HCT116 (cell line): Measurements from ENCODE around the gene RHOT1. TPM values are rescaled to one million over a fixed set of nuclear protein-coding genes. Genes with fewer than 3 reads are reported as not detected.

Experiments
- ATAC-seq: fragments of 200-7000 bp; cut with Tn5 transposase; 2 replicates; pipeline ENCODE4 v1.9.1; 2020; ENCODE audit warnings: mild to moderate bottlenecking, moderate library complexity
- BruUV-seq: library from RNA; stranded (reverse); fragments of 400-500 nt; replicated peaks from 2 replicates; lab custom pipeline; 2021; lab: Mats Ljungman, UMichigan
- CTCF ChIA-PET: fragments of 300-600 bp; sonication (Branson Sonifier 250); formaldehyde crosslinking; loops from one replicate; lab custom pipeline; 2021; ENCODE audit warnings: antibody characterized with exemption; lab: Charles Lee
- POLR2A ChIA-PET: fragments of 300-600, 350-600 bp; sonication (Branson Sonifier 250); formaldehyde crosslinking; loops from one replicate; lab custom pipeline; 2021; ENCODE audit warnings: antibody characterized with exemption; lab: Charles Lee
- RAD21 ChIA-PET, 2 experiments: fragments of 300-600 bp; sonication (Branson Sonifier 250); formaldehyde crosslinking; loops; one replicate each; lab custom pipeline; 2023; ENCODE audit warnings: low total read pairs in 2 of 2; ENCODE audit not compliant: uncharacterized antibody in 2 of 2, unreplicated experiment in 2 of 2, low non-redundant PET in 1 of 2; lab: Charles Lee
- DNase-seq: peaks from one replicate; pipeline ENCODE4 v3.0.0-alpha.2; 2010; ENCODE audit warnings: low read depth, low spot score
- H2AFZ ChIP-seq: fragments of 200-600 bp; shearing (Covaris generic), sonication (generic); 2 replicates; pipeline ENCODE4 v1.6.1; 2017; ENCODE audit warnings: low read depth, mixed run types, mixed read lengths, antibody characterized with exemption, low read length; ENCODE audit not compliant: poor library complexity, severe bottlenecking
- H3K27ac ChIP-seq: 2 replicates; pipeline ENCODE4 v1.5.1; 2012; ENCODE audit warnings: low read depth, low read length
- H3K27me3 ChIP-seq: fragments of 200-600 bp; sonication (generic); 2 replicates; pipeline ENCODE4 v1.6.1; 2016; ENCODE audit warnings: mixed run types, low read length, mixed read lengths; ENCODE audit not compliant: insufficient read depth
- H3K36me3 ChIP-seq, 2 experiments: fragments of 200-500 bp in 1 of 2; fragments of 200-600 bp in 1 of 2; sonication (Bioruptor generic) in 1 of 2; sonication (generic) in 1 of 2; 2 replicates each; pipeline versions ENCODE4 v1.5.1 to v1.6.1; 2014 to 2016; ENCODE audit warnings: low read length in 2 of 2, inconsistent platforms in 1 of 2, mixed read lengths in 1 of 2, mixed run types in 1 of 2; ENCODE audit not compliant: insufficient read depth in 2 of 2, control insufficient read depth in 1 of 2
- H3K4me1 ChIP-seq, 2 experiments: fragments of 200-600 bp in 1 of 2; sonication (generic) in 1 of 2; 2 replicates each; pipeline versions ENCODE4 v1.5.1 to v1.6.1; 2012 to 2017; ENCODE audit warnings: low read length in 2 of 2, inconsistent platforms in 1 of 2, mild to moderate bottlenecking in 1 of 2, mixed read lengths in 1 of 2, mixed run types in 1 of 2, moderate library complexity in 1 of 2; ENCODE audit not compliant: insufficient read depth in 2 of 2, control insufficient read depth in 1 of 2
- H3K4me2 ChIP-seq: fragments of 200-600 bp; sonication (generic); 2 replicates; pipeline ENCODE4 v1.6.1; 2017; ENCODE audit warnings: mixed run types, low read length, mixed read lengths
- H3K4me3 ChIP-seq, 2 experiments: fragments of 200-600 bp in 1 of 2; sonication (generic) in 1 of 2; replicated peaks in 1 of 2; 2 replicates each; pipeline ENCODE4 v1.5.1; 2011 to 2016; ENCODE audit warnings: low read length in 2 of 2, control low read depth in 1 of 2, low read depth in 1 of 2, mild to moderate bottlenecking in 1 of 2, mixed read lengths in 1 of 2, mixed run types in 1 of 2
- H3K79me2 ChIP-seq: fragments of 200-600 bp; sonication (generic); 2 replicates; pipeline ENCODE4 v1.6.1; 2017; ENCODE audit warnings: mild to moderate bottlenecking, mixed run types, low read length, moderate library complexity, mixed read lengths; ENCODE audit not compliant: insufficient read depth
- H3K9ac ChIP-seq: fragments of 200-600 bp; sonication (generic); 2 replicates; pipeline ENCODE4 v1.6.1; 2016; ENCODE audit warnings: low read length, mixed read lengths
- H3K9me2 ChIP-seq: fragments of 200-600 bp; sonication (generic), shearing (Covaris generic); 2 replicates; pipeline ENCODE4 v1.6.1; 2017; ENCODE audit warnings: mixed run types, mild to moderate bottlenecking, moderate library complexity; ENCODE audit not compliant: insufficient read depth
- H3K9me3 ChIP-seq, 2 experiments: fragments of 200-500 bp in 1 of 2; fragments of 200-600 bp in 1 of 2; sonication (Bioruptor generic) in 1 of 2; sonication (generic) in 1 of 2; 2 replicates each; pipeline ENCODE4 v1.6.1; 2014 to 2017; ENCODE audit warnings: low read length in 2 of 2, mixed read lengths in 2 of 2, inconsistent platforms in 1 of 2, low read depth in 1 of 2, mild to moderate bottlenecking in 1 of 2, mixed run types in 1 of 2, moderate library complexity in 1 of 2; ENCODE audit not compliant: control insufficient read depth in 1 of 2, insufficient read depth in 1 of 2
- H4K20me1 ChIP-seq: fragments of 200-600 bp; sonication (generic), shearing (Covaris generic); 2 replicates; pipeline ENCODE4 v1.6.1; 2017; ENCODE audit warnings: mixed run types, mild to moderate bottlenecking, moderate library complexity; ENCODE audit not compliant: insufficient read depth
- CBX3 ChIP-seq: IDR thresholded peaks from 2 replicates; pipeline ENCODE4 v1.6.1; 2012; ENCODE audit warnings: low read depth
- CEBPB ChIP-seq: IDR thresholded peaks from 2 replicates; pipeline ENCODE4 v1.6.1; 2012; ENCODE audit warnings: low read depth
- EGR1 ChIP-seq: IDR thresholded peaks from 2 replicates; pipeline ENCODE4 v1.6.1; 2012; ENCODE audit warnings: low read depth
- EZH2phosphoT487 ChIP-seq: fragments of 200-600 bp; IDR thresholded peaks from 2 replicates; pipeline ENCODE4 v1.6.1; 2018; ENCODE audit warnings: antibody characterized with exemption, borderline replicate concordance
- FOSL1 ChIP-seq: IDR thresholded peaks from 2 replicates; pipeline ENCODE4 v1.6.1; 2012; ENCODE audit warnings: low read depth
- POLR2A ChIP-seq: IDR thresholded peaks from 2 replicates; pipeline ENCODE4 v1.7.0; 2011; ENCODE audit warnings: borderline replicate concordance; ENCODE audit not compliant: insufficient read depth, insufficient read length; ENCODE audit errors: extremely low read depth
- RAD21 ChIP-seq: IDR thresholded peaks from 2 replicates; pipeline ENCODE4 v1.6.1; 2012; ENCODE audit warnings: low read depth, mild to moderate bottlenecking
- SRF ChIP-seq: IDR thresholded peaks from 2 replicates; pipeline ENCODE4 v1.6.1; 2012; ENCODE audit warnings: low read depth
- TCF7L2 ChIP-seq: IDR thresholded peaks from 2 replicates; pipeline ENCODE4 v1.7.0; 2011; ENCODE audit warnings: borderline replicate concordance, inconsistent platforms; ENCODE audit not compliant: insufficient read depth, insufficient read length; ENCODE audit errors: extremely low read depth
- ZFX ChIP-seq: fragments of 450-650 bp; IDR thresholded peaks from 2 replicates; pipeline ENCODE4 v1.6.1; 2017
- intact Hi-C: fragments of 100-400 bp; cut with micrococcal nuclease; formaldehyde crosslinking; loops from 2 replicates; pipeline ENCODE4 v1.10.0; 2022
- total RNA-seq: library from RNA; stranded (reverse); gene quantifications from one replicate; pipeline ENCODE4 v1.2.1, GENCODE V29; 2021; ENCODE audit not compliant: unreplicated experiment
- TF ChIP-seq, protein P1 (sequence below): IDR thresholded peaks from 2 replicates; pipeline ENCODE4 v1.6.1; 2011; ENCODE audit warnings: mild to moderate bottlenecking, low read length, moderate library complexity; ENCODE audit not compliant: insufficient replicate concordance; ENCODE audit errors: extremely low read depth
- TF ChIP-seq, protein P2 (sequence below): IDR thresholded peaks from 2 replicates; pipeline ENCODE4 v1.6.1; 2012
- TF ChIP-seq, protein P3 (sequence below): IDR thresholded peaks from 2 replicates; pipeline ENCODE4 v1.6.1; 2012; ENCODE audit warnings: low read depth
- TF ChIP-seq, protein P4 (sequence below): IDR thresholded peaks from 2 replicates; pipeline ENCODE4 v1.6.1; 2012

RHOT1 gene
- total RNA-seq, 1 experiment from 2014 or later: 33.3 TPM

DNA sequence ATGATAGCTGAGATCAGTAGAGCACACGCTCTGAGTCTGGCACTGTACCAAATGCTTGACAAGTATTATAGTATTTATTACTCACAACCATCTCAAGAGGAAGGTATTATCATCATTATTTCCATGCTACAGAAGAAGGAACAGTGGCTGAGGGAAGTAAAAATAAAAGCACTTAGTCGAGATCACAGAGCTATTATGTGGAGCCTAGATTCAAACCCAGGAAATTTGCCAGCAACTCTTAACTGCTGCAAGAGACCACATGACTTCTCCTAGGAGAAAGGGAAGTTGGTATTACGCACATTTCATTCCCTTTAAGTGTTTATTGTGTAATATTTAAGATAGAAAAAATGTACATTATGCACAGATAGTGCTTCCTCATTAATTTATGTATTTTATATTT, 1.0 kb upstream of the RHOT1 start:
- Histone ChIP-seq H3K27ac (peak overlapping the region; percentile 92; the same call in 1 of the 2 replicates), H3K27me3 (no peaks in the 10 kb centered on the region), H3K79me2 (peaks cover 36% of the 10 kb centered on the region)
- no TSS peak for BruUV-seq
- intact Hi-C loops: no loop called here
- no peak for ATAC-seq
- POLR2A ChIA-PET: no interaction called here
- TF ChIP-seq, protein P1, sequence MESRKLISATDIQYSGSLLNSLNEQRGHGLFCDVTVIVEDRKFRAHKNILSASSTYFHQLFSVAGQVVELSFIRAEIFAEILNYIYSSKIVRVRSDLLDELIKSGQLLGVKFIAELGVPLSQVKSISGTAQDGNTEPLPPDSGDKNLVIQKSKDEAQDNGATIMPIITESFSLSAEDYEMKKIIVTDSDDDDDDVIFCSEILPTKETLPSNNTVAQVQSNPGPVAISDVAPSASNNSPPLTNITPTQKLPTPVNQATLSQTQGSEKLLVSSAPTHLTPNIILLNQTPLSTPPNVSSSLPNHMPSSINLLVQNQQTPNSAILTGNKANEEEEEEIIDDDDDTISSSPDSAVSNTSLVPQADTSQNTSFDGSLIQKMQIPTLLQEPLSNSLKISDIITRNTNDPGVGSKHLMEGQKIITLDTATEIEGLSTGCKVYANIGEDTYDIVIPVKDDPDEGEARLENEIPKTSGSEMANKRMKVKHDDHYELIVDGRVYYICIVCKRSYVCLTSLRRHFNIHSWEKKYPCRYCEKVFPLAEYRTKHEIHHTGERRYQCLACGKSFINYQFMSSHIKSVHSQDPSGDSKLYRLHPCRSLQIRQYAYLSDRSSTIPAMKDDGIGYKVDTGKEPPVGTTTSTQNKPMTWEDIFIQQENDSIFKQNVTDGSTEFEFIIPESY: no peak
- no peak for TF ChIP-seq FOSL1
- TF ChIP-seq RAD21: no peak
- no peak for TF ChIP-seq EGR1
- TF ChIP-seq, protein P2, sequence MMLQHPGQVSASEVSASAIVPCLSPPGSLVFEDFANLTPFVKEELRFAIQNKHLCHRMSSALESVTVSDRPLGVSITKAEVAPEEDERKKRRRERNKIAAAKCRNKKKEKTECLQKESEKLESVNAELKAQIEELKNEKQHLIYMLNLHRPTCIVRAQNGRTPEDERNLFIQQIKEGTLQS: no peak
- TF ChIP-seq, all 23 proteins: peak for 0
- Histone ChIP-seq H3K36me3 (peaks cover 0 to 3% of the 10 kb centered on the region in 2 experiments; a peak in 1 of 4 replicates), H4K20me1 (no peaks in the 10 kb centered on the region), H3K4me3 (peak overlapping the region in 1 of 2 experiments; percentile 88; a peak in 2 of 4 replicates), H3K4me2 (peak overlapping the region; percentile 93), H3K9me3 (no peaks in the 10 kb centered on the region), H3K9ac (peak overlapping the region; percentile 59; the same call in 1 of the 2 replicates), H2AFZ (peak overlapping the region; percentile 96), H3K4me1 (peaks cover 12 to 19% of the 10 kb centered on the region in 2 experiments; a peak in 3 of 4 replicates), H3K9me2 (no peaks in the 10 kb centered on the region)
- ChIA-PET RAD21 (no interaction called here), CTCF (interaction anchor here (1.0 to 1.6 kb wide), 2 partner anchors 12 kb away, joined by 3 to 8 read pairs; no protein-coding TSS in a partner anchor)
- no peak for DNase-seq

DNA sequence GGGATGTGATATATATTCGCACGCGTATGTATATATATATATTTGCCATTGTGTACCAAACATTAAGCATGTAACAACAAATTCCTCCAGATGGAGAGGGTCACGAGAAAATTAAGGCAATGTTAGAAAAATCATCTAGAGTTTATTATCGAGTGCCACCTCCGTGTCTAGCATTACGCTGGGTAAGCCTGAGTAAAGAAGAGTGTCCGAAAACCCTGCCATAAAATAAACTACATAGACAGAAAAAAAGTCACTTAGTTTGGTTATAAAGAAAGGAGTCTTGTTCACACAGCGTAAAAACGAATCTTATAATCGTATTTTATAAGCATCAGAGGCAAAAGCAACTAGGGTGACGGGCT, 644 bp upstream of the RHOT1 start:
- ChIA-PET POLR2A (no interaction called here), RAD21 (no interaction called here), CTCF (interaction anchor here (1.0 to 1.6 kb wide), 2 partner anchors 12 to 13 kb away, joined by 3 to 8 read pairs; no protein-coding TSS in a partner anchor)
- no peak for DNase-seq
- peak overlapping the region; percentile 96 for H2AFZ ChIP-seq
- no peaks in the 10 kb centered on the region for H3K9me2 ChIP-seq
- H3K27me3 ChIP-seq: no peaks in the 10 kb centered on the region
- ATAC-seq: no peak
- peak overlapping the region; percentile 59 for H3K9ac ChIP-seq
- H3K27ac ChIP-seq: peak overlapping the region; percentile 92
- BruUV-seq: no TSS peak
- H3K4me3 ChIP-seq: peak overlapping the region; percentile 88 to 97
- H3K9me3 ChIP-seq: no peaks in the 10 kb centered on the region
- H3K4me1 ChIP-seq: peaks cover 12 to 19% of the 10 kb centered on the region in 2 experiments; a peak in 3 of 4 replicates
- peaks cover 0 to 3% of the 10 kb centered on the region in 2 experiments; a peak in 1 of 4 replicates for H3K36me3 ChIP-seq
- peaks cover 36% of the 10 kb centered on the region for H3K79me2 ChIP-seq
- H3K4me2 ChIP-seq: peak overlapping the region; percentile 93
- intact Hi-C loops: no loop called here
- no peaks in the 10 kb centered on the region for H4K20me1 ChIP-seq
- TF ChIP-seq, protein P3, sequence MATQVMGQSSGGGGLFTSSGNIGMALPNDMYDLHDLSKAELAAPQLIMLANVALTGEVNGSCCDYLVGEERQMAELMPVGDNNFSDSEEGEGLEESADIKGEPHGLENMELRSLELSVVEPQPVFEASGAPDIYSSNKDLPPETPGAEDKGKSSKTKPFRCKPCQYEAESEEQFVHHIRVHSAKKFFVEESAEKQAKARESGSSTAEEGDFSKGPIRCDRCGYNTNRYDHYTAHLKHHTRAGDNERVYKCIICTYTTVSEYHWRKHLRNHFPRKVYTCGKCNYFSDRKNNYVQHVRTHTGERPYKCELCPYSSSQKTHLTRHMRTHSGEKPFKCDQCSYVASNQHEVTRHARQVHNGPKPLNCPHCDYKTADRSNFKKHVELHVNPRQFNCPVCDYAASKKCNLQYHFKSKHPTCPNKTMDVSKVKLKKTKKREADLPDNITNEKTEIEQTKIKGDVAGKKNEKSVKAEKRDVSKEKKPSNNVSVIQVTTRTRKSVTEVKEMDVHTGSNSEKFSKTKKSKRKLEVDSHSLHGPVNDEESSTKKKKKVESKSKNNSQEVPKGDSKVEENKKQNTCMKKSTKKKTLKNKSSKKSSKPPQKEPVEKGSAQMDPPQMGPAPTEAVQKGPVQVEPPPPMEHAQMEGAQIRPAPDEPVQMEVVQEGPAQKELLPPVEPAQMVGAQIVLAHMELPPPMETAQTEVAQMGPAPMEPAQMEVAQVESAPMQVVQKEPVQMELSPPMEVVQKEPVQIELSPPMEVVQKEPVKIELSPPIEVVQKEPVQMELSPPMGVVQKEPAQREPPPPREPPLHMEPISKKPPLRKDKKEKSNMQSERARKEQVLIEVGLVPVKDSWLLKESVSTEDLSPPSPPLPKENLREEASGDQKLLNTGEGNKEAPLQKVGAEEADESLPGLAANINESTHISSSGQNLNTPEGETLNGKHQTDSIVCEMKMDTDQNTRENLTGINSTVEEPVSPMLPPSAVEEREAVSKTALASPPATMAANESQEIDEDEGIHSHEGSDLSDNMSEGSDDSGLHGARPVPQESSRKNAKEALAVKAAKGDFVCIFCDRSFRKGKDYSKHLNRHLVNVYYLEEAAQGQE: no peak
- TF ChIP-seq, protein P4, sequence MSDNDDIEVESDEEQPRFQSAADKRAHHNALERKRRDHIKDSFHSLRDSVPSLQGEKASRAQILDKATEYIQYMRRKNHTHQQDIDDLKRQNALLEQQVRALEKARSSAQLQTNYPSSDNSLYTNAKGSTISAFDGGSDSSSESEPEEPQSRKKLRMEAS: no peak
- TF ChIP-seq CEBPB (no peak), ZFX (no peak), EZH2phosphoT487 (no peak), SRF (no peak), RAD21 (no peak), POLR2A (no peak), CBX3 (no peak), EGR1 (no peak), TCF7L2 (no peak)
- TF ChIP-seq, protein P2: no peak
